HG03469 (cell line): Measurements from ENCODE around the gene LAMA5.

Experiments used
- ATAC-seq: cut with Tn5 transposase; IDR thresholded peaks from one replicate; pipeline ENCODE4 v1.9.1; 2021; ENCODE audit warnings: mild to moderate bottlenecking, moderate library complexity, moderate number of reproducible peaks; ENCODE audit not compliant: unreplicated experiment

The LAMA5 gene

DNA sequence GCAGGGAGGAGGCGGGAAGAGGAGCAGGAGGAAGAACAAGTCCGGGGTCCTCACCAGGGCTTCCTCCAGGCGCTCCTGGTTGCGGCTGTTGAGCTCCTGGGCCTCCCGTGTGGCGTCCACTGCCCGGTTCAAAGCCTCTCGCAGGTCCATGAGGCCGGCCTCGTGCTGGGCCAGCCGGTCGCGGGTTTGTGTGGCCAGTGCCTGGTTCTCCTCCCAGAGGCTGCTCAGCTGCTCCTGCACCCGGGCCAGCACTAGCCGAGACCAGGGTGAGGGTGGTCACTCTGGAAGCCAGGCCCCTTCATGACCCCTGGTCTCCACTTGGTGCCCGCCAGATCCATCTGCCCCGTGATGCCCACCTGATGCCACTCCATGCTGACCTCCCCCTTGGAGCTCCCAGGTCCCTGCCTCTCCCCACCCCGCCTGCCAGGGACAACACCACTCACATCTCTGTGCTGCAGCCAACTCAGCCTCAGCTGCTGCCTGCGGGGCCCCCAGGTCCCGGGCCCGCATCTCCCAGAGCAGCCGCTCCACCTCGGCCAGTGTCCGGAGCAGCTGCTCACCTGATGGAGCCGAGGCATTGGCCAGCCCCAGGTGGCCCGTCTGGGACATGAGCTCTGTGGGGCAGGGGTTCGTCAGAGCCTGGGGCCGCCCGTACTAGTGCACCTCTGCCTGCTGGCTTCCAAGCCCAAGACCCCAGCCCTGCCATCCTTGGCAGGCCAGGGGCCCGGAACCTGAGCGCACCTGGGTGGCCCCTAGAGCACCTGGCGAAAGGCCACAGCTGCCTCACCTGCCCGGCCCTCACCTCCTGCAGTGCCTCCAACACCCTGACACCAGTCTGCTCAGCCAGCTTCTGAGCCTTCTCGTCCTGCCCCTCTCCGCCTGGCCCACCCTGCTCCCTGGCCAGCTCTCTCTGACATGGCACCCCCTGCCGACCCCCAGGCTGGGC is 48.4 kb downstream of the LAMA5 start:
- ATAC-seq: no peak

DNA sequence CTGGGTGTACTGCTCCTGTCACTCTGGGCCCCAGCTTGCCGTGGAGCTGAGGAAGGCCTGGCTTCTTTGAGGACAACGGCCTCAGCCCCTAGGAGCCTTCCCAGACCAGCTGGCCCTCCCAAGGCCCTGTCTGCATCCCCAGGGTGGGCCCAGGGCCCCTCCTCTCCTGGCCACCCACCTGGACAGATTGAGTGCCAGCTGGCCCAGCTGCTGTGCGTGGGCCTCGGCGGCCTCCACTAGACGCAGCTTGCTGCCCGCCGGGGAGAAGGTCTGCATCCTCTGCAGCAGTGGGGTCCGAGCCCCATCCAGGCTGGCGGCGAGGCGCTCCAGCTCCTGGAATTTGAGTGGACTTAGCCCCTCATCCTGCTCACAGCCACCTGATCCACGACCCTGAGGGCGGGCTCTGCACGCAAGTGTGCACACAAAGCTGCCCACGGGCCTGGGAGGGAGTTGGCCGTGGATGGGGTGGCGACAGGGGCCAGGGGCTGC is 49.9 kb downstream of the LAMA5 start:
- no peak for ATAC-seq

DNA sequence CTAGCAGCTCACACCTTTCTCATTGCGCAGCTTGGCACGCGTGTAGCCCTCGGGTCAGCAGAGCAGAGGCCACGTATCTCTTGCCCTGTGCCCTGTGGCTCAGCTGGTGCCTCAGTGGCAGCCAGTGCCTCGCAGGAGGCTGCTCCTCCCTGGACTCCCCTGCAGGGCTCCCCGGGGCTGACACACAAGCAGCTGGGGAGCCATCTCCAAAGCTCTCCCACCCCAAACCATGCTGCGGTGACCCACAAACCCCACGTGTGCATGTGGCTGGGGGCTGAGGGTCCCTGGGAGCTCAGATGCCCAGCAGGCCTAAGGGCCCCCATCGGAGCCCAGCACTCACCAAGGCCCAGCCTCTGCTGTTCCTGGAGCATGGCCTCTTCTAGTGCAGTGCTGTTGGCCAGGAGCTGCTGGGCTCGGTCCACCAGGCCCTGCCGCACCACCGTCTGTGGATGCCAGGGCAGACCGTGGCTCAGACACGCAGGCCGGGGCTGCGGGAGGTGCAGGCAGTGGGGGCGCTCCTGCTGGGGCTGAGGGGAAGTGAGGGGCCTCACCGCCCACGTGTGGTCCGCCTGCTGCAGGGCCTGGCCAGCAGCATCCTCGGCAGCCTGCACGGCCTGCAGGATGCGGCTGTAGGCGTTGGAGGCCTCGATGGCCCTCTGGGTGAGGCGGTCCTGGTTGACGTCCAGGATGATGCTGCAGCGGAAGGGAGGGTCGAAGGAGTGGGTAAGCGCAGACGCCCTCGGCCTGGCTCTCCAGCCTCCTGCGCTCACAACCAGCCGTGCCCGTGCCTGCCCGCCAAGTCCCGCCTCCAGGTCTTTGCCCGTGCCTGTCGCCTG is 50.6 kb downstream of the LAMA5 start:
- ATAC-seq: no peak

DNA sequence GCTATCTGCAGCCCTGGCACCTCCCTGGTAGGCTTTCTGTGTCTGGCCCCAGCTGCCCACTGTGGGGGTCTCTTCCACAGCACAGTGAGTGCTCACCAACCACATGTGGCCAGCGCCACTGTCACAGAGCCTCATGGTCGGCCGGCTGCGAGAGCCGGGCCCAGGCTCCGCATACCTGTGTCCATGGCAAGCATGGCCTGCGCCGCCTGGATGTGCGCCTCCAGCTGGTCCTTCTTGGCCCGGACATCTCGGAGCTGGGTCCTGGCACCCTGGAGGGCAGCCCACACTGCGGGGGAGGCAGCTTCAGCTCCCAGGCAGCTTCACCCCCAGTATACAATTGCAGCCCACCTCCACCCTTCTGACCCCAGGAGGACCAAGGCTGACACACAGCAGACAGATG is 51.3 kb downstream of the LAMA5 start:
- ATAC-seq: no peak

DNA sequence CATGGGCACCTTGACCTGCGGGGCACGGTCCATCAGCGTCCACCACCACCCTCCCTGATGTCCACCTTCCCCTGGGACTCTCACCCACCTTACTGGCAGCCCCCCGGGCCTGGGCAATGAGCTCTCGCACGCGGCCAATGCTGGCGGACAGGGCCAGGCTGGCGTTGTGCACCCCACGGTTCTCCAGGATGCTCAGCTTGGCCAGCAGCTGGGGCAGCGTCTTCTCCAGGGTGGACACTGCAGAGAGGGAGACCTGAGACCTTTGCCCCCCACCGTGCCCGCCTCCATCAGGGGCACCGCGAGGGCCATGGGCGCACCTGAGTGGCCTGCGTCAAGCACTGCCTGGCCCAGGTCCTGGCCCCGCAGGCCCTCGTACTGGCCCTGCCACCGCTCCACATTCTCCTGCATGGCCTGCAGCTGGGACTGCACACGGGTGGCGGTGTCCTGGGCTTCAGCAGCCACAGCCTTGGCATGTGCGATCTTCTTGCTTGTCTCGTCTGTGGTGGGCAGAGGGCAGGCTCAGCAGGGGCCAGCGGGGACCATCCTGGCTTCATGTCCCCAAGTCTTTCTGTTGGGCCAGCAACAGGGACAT is 52.3 kb downstream of the LAMA5 start:
- ATAC-seq: no peak

DNA sequence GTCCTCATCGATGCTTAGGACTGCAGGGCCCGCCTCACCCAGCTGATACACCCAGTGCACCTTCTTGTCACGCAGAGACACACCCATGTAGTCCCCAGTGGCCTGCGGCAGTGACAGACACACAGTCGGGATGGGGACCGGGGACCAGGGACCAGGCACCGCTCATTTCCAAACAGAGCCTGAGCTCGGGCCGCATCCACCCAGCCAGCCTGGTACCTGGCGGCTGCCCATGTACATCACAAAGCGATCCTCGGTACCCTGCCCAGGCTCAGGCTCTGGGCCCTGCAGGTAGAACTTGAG is 52.8 kb downstream of the LAMA5 start:
- no peak for ATAC-seq

DNA sequence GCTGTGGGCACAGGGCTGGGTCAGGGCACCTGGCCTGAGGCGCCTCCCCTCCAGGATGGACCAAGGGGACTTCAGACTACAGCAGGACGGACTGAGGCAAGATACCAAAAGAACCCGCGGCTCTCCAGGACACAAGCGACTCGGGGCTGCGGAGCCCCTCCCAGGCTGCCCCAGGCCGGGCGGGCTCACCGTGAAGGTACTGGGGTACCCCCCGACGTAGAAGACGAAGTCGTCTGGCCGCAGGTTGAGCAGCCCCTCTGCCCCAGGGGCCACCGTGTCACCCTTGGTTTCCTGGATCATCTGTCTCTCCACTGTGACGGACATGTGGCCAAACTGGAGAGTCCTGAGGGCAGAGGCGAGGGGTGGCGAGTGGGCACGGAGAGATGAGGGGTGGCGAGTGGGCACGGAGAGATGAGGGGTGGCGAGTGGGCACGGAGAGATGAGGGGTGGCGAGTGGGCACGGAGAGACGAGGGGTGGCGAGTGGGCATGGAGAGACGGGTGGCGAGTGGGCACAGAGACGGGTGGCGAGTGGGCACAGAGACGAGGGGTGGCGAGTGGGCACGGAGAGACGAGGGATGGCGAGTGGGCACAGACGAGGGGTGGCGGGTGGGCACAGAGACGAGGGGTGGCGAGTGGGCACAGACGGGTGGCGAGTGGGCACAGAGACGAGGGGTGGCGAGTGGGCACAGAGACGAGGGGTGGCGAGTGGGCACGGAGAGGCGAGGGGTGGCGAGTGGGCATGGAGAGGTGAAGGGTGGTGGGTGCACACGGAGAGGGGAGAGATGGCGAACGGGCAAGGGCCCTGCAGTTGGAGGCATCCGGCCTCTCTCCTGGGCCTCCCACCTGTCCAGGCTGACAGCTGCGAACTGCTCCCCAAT is 53.4 kb downstream of the LAMA5 start:
- ATAC-seq: no peak

DNA sequence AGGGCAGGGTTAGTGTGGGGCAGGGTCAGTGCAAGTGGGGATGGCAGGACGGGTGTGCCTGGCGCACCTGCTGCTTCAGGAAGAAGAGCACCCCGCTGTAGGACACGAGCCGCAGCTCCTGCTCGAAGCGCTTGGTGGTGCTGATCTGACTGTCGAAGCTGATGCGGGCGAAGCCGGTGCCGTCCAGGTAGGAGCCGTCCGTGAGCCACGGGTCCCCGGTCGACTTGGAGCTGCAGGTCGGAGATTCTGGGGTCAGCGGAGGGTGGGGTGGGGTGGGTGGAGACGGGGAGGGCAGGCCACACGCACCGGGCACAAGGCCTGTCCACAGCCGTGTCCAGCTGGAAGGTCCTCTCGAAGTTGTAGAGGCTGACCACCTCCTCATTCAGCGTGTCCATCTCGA is 54.1 kb downstream of the LAMA5 start:
- no peak for ATAC-seq

DNA sequence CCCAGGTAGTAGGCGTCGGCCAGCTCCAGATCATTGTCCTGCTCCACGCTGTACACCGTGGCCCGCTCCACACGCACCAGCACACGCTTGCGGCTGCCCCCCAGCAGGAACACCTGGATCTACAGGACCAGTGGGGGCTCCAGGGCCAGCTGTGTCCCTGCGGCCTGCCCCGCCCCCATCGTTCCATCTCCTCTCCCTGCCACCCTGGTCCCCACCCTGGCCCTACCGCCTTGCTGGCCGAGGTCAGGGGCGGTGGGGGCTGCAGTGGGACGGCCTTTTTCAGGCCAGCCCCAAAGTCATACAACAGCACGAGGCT is 54.5 kb downstream of the LAMA5 start:
- no peak for ATAC-seq

DNA sequence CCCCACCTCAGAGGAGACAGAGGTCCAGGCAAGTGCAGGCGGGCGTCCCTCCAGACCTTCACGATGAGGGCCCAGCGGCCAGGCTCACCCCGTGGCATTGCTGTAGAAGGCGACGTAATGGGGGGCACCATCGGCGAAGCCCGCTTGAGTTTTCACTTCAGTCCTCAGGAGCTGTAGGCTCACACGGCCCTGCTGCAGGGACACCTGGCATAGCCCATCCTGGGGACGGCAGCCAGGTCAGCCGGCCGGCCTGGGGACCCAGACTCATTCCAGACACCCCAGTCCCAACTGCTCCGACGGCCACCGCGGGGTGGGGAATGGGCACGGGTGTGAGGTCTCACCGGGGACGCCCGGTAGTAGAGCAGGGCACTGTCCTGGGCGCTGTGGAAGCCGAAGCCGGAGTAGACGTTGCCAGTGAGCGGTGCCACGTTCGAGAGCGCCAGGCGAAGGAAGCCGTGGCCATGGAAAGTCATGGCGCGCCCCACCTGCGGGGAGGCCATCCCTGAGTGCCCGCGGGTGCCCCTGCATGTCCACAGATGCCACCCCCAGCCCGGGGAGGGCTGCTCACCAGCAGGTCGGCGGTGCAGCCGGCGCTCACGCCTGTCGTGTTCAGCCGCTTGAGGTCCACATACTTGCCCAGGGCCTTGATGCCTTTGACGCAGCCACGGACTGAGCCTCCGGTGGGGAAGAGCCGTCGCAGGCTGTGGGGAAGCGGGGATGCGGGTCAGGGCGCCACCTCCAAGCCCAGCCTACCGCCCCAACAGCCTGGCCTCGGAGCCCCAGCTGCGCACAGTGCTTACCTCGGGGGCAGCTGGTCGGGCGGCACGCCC is 55.1 kb downstream of the LAMA5 start:
- no peak for ATAC-seq

DNA sequence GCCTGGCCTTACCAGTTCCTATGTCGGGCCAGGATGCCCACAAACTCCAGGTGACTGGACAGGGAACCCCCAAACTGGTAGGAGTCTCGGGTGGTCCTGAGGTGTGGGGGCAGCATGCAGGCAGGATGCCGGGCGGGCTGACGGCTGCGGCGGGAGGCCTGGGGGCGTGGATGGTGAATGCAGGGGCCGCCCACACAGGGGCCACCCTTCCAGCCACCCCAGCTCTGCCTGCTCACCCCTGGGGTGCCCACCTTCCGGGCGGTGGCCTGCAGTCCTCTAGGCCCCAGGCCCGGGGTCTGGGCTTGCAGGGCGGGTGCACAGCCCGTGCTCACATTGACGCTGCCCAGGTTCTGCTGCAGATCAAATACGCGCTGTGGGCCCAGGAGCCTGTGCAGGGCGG is 56.0 kb downstream of the LAMA5 start:
- no peak for ATAC-seq

DNA sequence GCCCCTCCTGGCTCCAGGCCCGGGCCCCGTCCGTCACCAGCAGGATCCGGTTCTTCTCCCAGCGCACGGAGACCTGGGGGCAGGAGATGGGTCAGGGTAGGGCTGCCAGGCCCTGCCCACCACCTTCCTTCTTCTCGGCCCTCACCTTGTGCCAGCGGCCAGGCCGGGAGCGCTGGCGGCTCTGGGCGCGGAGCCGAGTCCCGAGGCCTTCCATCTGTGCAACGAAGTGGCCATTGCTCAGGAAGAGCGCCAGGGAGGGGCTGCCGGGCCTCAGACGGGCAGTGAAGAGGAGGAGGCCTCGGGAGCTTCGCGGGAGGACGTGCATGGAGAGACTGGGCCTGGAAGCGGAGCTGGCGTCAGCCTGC is 56.4 kb downstream of the LAMA5 start:
- ATAC-seq: no peak

DNA sequence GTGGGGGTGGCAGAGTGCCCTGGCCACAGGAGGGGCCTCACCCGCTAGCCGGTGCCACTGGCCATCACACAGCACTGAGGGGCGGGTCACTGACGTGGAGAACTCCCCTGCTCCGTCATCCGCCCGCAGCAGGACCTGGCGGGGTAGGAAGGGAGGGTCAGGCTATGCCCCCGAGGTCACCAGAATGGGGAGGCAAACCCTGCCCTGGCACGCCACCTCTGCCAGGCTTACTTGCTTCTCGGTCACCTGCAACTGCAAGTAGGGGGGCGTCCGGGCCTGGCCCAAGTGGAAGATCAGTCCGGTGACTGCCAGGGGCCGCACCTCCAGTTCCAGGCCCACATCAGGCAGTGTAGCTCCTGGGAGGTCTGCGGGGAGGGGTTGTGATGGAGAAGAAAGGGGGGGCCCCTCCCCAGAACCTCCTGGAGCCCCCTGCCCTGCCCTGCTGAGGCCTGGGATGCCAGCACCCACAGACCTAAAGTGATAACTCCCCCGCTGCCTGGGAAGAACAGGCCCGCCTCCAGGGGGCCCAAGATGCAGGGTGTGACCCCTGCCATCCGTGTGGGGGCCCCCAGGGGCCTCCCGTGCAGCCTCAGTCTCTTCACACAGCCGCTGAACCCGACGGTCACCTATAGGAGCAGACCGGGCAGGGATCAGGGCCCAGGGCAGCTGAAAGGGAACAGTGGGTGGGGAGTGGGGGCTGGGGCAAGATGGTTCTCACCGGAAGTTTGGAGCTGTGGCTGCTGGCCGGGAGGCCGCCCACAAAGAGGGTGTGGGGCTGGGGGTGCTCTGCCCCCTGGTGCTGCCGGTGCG is 57.0 kb downstream of the LAMA5 start:
- no peak for ATAC-seq

DNA sequence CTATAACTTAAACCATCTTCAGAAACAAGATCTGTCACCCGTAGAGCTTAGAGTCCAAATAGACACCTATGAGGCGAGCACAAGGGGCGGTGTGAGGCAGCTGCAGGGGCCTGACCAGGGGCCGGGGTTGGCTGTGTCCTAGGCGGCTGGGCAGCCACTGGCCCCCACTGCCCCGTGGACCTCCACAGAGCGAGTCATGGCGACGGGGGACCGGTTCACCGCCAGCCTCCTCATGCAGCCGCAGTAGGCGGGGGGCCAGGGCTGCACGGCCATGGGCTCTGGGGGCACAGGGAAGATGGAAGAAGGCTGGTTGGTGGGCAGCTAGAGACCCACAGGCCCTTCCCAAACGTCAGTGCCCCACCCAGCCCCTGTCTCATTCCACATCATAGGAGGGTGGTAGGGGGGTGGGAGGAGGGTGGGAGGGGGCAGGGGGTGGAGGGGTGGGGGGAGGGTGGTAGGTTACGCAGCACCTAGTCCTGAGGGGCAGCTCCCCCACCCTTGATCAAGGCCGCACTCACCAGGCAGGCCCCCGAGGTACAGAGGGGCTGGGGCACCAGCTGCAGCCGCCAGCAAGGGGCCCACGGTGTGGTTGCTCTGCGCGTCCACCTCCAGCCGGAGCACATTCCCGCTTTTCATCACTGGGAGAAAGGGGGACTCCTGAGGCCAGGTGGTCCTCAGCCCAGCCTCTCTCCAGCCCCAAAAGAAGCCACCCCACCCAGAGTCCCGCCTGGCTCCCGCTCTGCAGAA is 57.7 kb downstream of the LAMA5 start:
- no peak for ATAC-seq

DNA sequence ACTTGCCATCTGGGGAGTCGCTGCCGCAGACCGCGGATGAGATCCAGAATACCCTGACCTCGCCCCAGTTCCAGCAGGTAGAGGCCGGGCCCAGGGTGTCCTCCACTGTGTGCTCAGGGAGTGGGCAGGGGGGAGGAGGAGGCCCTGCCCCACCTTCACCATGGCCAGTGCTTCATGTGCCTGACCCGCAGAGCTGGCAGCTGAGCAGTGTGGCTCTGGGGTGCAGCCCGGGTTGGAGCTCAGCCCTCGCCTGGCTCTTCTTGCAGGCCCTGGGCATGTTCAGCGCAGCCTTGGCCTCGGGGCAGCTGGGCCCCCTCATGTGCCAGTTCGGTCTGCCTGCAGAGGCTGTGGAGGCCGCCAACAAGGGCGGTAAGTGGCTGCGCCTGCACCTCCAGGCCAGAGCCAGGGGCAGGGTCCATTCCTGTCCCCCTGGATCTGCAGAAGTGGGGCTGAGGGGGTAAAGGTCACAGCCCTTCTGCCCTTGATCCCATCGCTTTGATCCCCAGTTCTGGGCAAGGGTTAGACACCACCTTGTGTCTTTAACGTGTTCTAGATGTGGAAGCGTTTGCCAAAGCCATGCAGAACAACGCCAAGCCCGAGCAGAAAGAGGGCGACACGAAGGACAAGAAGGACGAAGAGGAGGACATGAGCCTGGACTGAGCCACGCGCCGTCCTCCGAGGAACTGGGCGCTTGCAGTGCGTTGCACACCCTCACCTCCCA is 58.9 kb downstream of the LAMA5 start:
- ATAC-seq: no peak

DNA sequence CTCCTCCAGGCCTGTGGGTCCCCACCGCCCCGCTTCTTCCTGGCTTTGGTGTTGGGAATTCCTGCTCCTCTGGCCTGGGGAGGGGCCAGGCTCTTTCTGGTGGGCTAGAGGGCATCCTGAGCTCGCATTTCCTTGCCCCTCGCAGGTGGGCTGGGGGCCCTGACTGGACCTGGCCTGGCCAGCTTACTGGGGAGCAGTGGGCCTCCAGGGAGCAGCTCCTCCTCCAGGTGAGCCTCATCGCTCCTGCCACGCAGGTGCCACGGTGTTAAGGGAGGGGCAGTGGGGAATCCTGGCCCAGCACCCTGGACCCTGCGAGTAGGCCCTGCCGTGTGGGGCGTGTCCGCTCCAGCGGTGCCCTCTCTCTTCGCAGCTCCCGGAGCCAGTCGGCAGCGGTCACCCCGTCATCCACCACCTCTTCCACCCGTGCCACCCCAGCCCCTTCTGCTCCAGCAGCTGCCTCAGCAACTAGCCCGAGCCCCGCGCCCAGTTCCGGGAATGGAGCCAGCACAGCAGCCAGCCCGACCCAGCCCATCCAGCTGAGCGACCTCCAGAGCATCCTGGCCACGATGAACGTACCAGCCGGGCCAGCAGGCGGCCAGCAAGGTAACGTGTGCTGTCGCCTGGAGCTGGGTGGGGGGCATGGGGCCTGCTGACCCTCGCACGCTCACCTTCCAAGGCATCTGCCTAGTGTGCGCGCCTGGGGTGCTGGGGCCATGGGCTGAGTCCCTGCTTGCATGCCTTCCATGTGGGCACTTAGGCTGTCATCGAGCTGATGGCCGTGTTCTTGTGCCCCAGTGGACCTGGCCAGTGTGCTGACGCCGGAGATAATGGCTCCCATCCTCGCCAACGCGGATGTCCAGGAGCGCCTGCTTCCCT is 59.6 kb downstream of the LAMA5 start:
- ATAC-seq: no peak
